Ovary (tissue), 9 donors: ENCODE data around the gene CFAP210. TPM values are rescaled to one million over a fixed set of nuclear protein-coding genes. Genes with fewer than 3 reads are reported as not detected.
A peak's percentile ranks its signal among the peaks of the same experiment; 100 is the strongest.

ENCODE experiments used
- DNase-seq, 5 donors: peaks; one replicate each; pipeline ENCODE4 v3.0.0-alpha.2; 2019 to 2020
- H3K27ac ChIP-seq, 2 donors: fragments of 200-600 bp; one replicate each; pipeline versions ENCODE4 v1.5.1 to v1.8.0; 2019 to 2022
- H3K27me3 ChIP-seq: fragments of 200-600 bp; one replicate; pipeline ENCODE4 v1.8.0; 2022
- H3K36me3 ChIP-seq: fragments of 200-600 bp; sonication (generic); one replicate; pipeline ENCODE4 v1.5.1; 2019
- H3K4me1 ChIP-seq: one replicate; pipeline ENCODE4 v1.8.1; 2013; ENCODE audit warnings: mild to moderate bottlenecking, moderate library complexity; ENCODE audit not compliant: insufficient read depth
- H3K4me3 ChIP-seq: fragments of 200-600 bp; sonication (generic); one replicate; pipeline ENCODE4 v1.5.1; 2017
- H3K9me3 ChIP-seq, 2 donors: fragments of 200-600 bp in 1 of 2; sonication (generic) in 1 of 2; one replicate each; pipeline versions ENCODE4 v1.5.1 to v1.8.1; 2013 to 2019; ENCODE audit warnings: mild to moderate bottlenecking in 1 of 2, moderate library complexity in 1 of 2
- CTCF ChIP-seq, 3 donors: fragments of 450-650 bp in 2 of 3; fragments of 200-600 bp in 1 of 3; IDR thresholded peaks; one replicate each; pipeline versions ENCODE4 v1.5.1 to v1.8.0; 2016 to 2022; ENCODE audit warnings: antibody characterized with exemption in 3 of 3, mild to moderate bottlenecking in 1 of 3
- EP300 ChIP-seq: sonication (generic); formaldehyde crosslinking; IDR thresholded peaks from one replicate; pipeline ENCODE4 v1.6.1; 2017; ENCODE audit warnings: antibody characterized with exemption
- POLR2A ChIP-seq: fragments of 450-650 bp; IDR thresholded peaks from one replicate; pipeline ENCODE4 v1.6.1; 2017; ENCODE audit warnings: antibody characterized with exemption, mild to moderate bottlenecking, moderate library complexity
- WGBS, 3 donors: extraction: QIAGEN DNeasy Blood & Tissue Kit in 1 of 3; methylation state at CpG; one replicate each; pipeline versions ENCODE4 v1.1.5 to v1.1.7; 2013 to 2017; 5-methylcytosine and 5-hydroxymethylcytosine counted together
- intact Hi-C, 4 donors: fragments of 100-400 bp; cut with DNase I; formaldehyde crosslinking; loops; one replicate each; pipeline versions ENCODE4 v1.11.0 to v1.15.1; 2022 to 2023
- polyA plus RNA-seq, 2 donors: library from polyadenylated mRNA; stranded (reverse); fragments of 200-250 nt in 1 of 2; fragments of 350-450 nt in 1 of 2; fragmentation: Illumina TruSeq in 1 of 2; extraction: RNeasy Lipid Tissue Mini Kit (QIAGEN cat#74804) in 1 of 2; gene quantifications; one replicate each; pipeline ENCODE4 v1.2.3, GENCODE V29; 2013 to 2014
- total RNA-seq, 7 donors: library from RNA; depleted of rRNA in 2 of 7; stranded (reverse); fragments of >200 nt in 2 of 7; fragmentation: NEBNext Ultra II Directional in 3 of 7; extraction: Animal tissue kit (Norgen Biotek cat#: 25700) in 3 of 7; gene quantifications; one replicate each; pipeline versions ENCODE4 v1.1.0 to v1.2.4, GENCODE V29; 2016 to 2023
- donor health status: DM: no; HTN: no; CAD: no; lungs with moderate emphysema.
- donor health status: DM: no; HTN: no; CAD: no.
- donor health status: Bipolar disorder and iron deficiency.
- donor health status: DM: yes; HTN: yes; CAD: no.
- donor health status: DM: no; HTN: no; CAD: no.
- donor health status: DM: yes; HTN: yes; CAD: no.

Gene CFAP210
- total and polyA plus RNA-seq, 9 donors, result 0.07 to 2.8 (median 0.75) TPM; not detected in 1

DNA sequence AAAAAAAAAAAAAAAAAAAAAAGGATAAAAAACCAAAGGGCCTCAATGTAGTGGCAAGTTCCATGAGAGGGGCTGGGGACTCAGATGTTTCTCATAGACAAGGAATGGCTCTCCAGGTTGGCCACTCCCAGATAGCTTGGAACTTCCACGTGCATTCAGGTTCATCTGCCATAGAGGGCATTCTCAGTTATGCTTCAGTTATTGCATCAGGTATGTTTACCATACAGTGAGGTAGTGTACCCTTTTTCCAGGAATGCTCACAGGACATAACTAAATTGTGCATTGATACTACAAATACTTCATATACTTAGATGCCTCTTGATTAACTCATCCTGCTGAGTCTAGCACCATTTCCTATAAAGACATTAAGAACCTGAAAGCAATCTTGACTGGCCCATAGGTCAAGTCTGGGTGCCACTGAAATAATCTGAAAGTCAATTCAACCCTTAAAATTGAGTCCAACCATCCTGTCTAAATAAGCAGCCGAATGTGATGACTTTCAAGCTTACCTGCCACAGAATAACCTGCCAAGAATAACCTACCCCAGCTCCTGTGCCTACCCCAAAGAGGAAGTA, 24.8 kb upstream of the CFAP210 start:
- no peaks in the 10 kb centered on the region for H3K36me3 ChIP-seq
- intact Hi-C loops, result loop anchor here in 1 of 4 donors (1.0 kb wide), 1 partner anchor 11 kb away; no protein-coding TSS in a partner anchor
- DNase-seq, result no peak
- H3K4me3 ChIP-seq, result no peak overlapping the region
- H3K9me3 ChIP-seq, result no peaks in the 10 kb centered on the region
- WGBS, 3 donors, result 89 to 93% (median 92%) methylated on average over 2 of the region's 2 CpGs
- no peak overlapping the region for H3K27ac ChIP-seq
- H3K4me1 ChIP-seq, result peaks cover 11% of the 10 kb centered on the region
- H3K27me3 ChIP-seq, result no peaks in the 10 kb centered on the region
- TF ChIP-seq EP300 (no peak), CTCF (IDR thresholded peaks at IDR 0.05) (no peak), POLR2A (no peak)

DNA sequence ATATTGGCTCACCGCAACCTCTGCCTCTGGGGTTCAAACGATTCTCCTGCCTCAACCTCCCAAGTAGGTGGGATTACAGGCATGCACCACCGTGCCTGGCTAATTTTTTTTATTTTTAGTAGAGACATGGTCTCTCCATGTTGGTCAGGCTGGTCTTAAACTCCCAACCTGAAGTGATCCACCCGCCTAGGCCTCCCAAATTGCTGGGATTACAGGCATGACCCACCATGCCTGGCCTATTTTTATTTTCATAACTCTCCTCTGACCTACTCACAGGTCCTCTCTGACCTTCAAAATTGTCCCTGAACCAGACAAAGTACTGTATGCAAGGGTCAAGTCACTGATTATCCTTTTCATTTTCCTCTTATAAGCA, 23.5 kb upstream of the CFAP210 start:
- intact Hi-C loops, result no loop called here
- 37 to 49% (median 47%) methylated on average over 4 of the region's 4 CpGs for WGBS, 3 donors
- Histone ChIP-seq H3K36me3 (no peaks in the 10 kb centered on the region), H3K27me3 (no peaks in the 10 kb centered on the region), H3K9me3 (no peaks in the 10 kb centered on the region), H3K27ac (no peak overlapping the region), H3K4me1 (peaks cover 11% of the 10 kb centered on the region), H3K4me3 (no peak overlapping the region)
- TF ChIP-seq POLR2A (no peak), CTCF (IDR thresholded peaks at IDR 0.05) (no peak), EP300 (no peak)
- DNase-seq, result no peak

DNA sequence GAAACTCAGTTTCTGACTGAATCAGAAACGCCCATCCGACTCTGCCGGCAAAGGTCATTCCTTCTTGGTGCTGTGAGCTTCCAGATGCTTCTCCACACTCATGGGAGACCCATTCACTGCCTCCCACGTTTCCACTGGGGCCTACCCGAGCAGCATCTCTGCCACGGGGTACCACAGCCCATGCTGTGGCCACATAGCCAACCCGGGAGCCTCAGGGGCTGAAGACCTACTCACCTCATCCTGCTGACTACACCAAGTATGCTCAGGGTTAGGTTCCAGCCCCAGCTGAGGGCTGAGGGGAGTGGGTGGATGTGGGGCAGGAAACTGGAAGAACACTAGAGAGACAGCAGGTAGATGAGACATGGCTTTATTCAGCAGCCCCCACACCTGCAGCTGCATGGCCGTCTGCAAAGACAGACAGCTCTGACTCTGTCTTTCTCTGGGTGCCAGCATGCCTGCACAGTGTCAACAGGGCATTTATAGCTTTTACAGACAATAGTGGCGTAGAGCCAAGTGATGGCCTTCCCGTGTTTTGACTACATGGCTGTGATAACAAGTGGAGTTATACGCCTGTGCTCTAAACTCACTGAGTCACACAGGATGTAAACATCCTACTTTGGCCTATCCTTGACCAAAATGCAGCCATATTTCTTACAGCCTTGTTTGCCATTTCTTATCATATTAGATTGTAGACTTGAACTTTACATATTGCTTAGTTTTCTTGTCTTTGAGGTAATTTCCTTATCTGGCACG, 22.9 kb upstream of the CFAP210 start:
- peaks cover 11% of the 10 kb centered on the region for H3K4me1 ChIP-seq
- no peaks in the 10 kb centered on the region for H3K36me3 ChIP-seq
- no peaks in the 10 kb centered on the region for H3K27me3 ChIP-seq
- intact Hi-C loops, result no loop called here
- WGBS, 3 donors, result 17 to 39% (median 18%) methylated on average over 12 of the region's 12 CpGs
- H3K4me3 ChIP-seq, result no peak overlapping the region
- H3K27ac ChIP-seq, result peak overlapping the region in 1 of 2 donors; percentile 38
- no peak for TF ChIP-seq EP300
- no peak for TF ChIP-seq POLR2A
- TF ChIP-seq CTCF (IDR thresholded peaks at IDR 0.05), result no peak
- H3K9me3 ChIP-seq, result no peaks in the 10 kb centered on the region
- DNase-seq, result peak in 1 of 5 donors; percentile 31

- no peaks in the 10 kb centered on the region for H3K36me3 ChIP-seq
- peak overlapping the region; percentile 38 to 42 for H3K27ac ChIP-seq
- no peak for TF ChIP-seq CTCF (IDR thresholded peaks at IDR 0.05)
- TF ChIP-seq POLR2A, result no peak
- TF ChIP-seq EP300, result no peak
- DNase-seq, result peak in 2 of 5 donors; percentile 48 to 51
- H3K4me1 ChIP-seq, result peaks cover 11% of the 10 kb centered on the region
- H3K27me3 ChIP-seq, result no peaks in the 10 kb centered on the region
- no peak overlapping the region for H3K4me3 ChIP-seq
- no peaks in the 10 kb centered on the region for H3K9me3 ChIP-seq
- intact Hi-C loops, result no loop called here
- 5 to 13% (median 9%) methylated on average over 10 to 12 of the region's 12 CpGs for WGBS, 3 donors
Measured at GRCh38 chr2:169716238-169716886, 22.2 kb upstream of the CFAP210 start.
